Mesothelial cell of epicardium (in vitro differentiated cells): ENCODE measurements around the gene TMEM107. TPM values are rescaled to one million over a fixed set of nuclear protein-coding genes. Genes with fewer than 3 reads are reported as not detected.

ENCODE experiments used
- DNase-seq, 2 experiments: peaks; one replicate each; pipeline ENCODE4 v3.0.0; 2021; ENCODE audit warnings: low spot score in 2 of 2; ENCODE audit not compliant: unreplicated experiment in 2 of 2
- H3K27ac Mint-ChIP-seq: 2 replicates; pipeline ENCODE4 v1.8.0; 2021; ENCODE audit warnings: mixed read lengths
- H3K27me3 Mint-ChIP-seq: 2 replicates; pipeline ENCODE4 v1.8.0; 2021; ENCODE audit warnings: low read depth, mixed read lengths
- H3K36me3 Mint-ChIP-seq: 2 replicates; pipeline ENCODE4 v1.8.0; 2021; ENCODE audit warnings: mixed read lengths
- H3K4me1 Mint-ChIP-seq: 2 replicates; pipeline ENCODE4 v1.8.0; 2021; ENCODE audit warnings: mixed read lengths
- H3K4me3 Mint-ChIP-seq: 2 replicates; pipeline ENCODE4 v1.8.0; 2021; ENCODE audit warnings: mild to moderate bottlenecking, moderate library complexity, mixed read lengths
- H3K9me3 Mint-ChIP-seq: 2 replicates; pipeline ENCODE4 v1.8.0; 2021; ENCODE audit warnings: mixed read lengths
- total RNA-seq: library from RNA; stranded (reverse); gene quantifications from 3 replicates; pipeline ENCODE4 v1.2.1, GENCODE V29; 2021
- TF ChIP-seq, protein P1 (sequence below): fragments of 200-600 bp; sonication (generic); IDR thresholded peaks from one replicate; pipeline ENCODE4 v1.5.0; 2021; ENCODE audit warnings: antibody characterized with exemption; ENCODE audit not compliant: unreplicated experiment

TMEM107 gene
- total RNA-seq, 1 donor from 2014 or later, result 23.2 TPM

GRCh38 chr17:8133941-8134340 lies 42.2 kb downstream of the TMEM107 start:
- no peak overlapping the region for H3K4me3 Mint-ChIP-seq
- TF ChIP-seq, protein P1, sequence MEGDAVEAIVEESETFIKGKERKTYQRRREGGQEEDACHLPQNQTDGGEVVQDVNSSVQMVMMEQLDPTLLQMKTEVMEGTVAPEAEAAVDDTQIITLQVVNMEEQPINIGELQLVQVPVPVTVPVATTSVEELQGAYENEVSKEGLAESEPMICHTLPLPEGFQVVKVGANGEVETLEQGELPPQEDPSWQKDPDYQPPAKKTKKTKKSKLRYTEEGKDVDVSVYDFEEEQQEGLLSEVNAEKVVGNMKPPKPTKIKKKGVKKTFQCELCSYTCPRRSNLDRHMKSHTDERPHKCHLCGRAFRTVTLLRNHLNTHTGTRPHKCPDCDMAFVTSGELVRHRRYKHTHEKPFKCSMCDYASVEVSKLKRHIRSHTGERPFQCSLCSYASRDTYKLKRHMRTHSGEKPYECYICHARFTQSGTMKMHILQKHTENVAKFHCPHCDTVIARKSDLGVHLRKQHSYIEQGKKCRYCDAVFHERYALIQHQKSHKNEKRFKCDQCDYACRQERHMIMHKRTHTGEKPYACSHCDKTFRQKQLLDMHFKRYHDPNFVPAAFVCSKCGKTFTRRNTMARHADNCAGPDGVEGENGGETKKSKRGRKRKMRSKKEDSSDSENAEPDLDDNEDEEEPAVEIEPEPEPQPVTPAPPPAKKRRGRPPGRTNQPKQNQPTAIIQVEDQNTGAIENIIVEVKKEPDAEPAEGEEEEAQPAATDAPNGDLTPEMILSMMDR, result no peak

GRCh38 chr17:8133399-8133798 lies 42.8 kb downstream of the TMEM107 start:
- Mint-ChIP-seq H3K36me3 (no peaks in the 10 kb centered on the region), H3K27me3 (peaks cover 23% of the 10 kb centered on the region), H3K4me3 (no peak overlapping the region), H3K27ac (no peak overlapping the region), H3K9me3 (no peaks in the 10 kb centered on the region), H3K4me1 (no peaks in the 10 kb centered on the region)
- TF ChIP-seq, protein P1, result no peak
- DNase-seq, result no peak

More at GRCh38 chr17:8133941-8134340, 42.2 kb downstream of the TMEM107 start:
- peaks cover 20% of the 10 kb centered on the region for H3K27me3 Mint-ChIP-seq
- H3K4me1 Mint-ChIP-seq, result no peaks in the 10 kb centered on the region
- no peaks in the 10 kb centered on the region for H3K9me3 Mint-ChIP-seq
- no peak for DNase-seq
- no peak overlapping the region for H3K27ac Mint-ChIP-seq
- no peaks in the 10 kb centered on the region for H3K36me3 Mint-ChIP-seq

DNA sequence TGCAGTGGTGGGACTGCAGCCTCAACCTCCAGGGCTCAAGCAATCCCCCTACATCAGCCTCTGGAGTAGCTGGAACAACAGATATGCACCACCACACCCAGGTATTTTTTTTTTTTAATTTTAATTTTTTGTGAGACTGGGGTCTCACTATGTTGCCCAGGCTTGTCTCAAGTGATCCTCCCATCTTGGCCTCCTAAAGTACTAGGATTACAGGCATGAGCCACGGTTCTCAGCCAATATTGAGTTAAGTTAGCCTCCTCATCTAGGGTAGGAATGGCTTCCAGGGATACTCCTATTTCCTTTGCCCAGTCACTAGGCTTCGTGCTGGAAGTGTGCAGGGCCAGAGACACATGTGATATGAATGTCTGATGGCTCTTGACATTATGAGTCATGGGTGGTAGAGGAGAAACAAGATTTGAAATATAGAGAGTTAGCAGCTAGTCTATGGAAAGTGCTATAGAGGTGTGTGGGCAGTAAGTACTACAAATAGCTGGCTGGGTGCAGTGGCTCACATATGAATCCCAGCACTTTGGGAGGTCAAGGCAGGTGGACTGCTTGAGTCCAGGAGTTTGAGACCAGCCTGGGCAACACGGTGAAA lies 44.2 kb downstream of the TMEM107 start:
- TF ChIP-seq, protein P1, result no peak
- H3K4me3 Mint-ChIP-seq, result no peak overlapping the region
- H3K36me3 Mint-ChIP-seq, result no peaks in the 10 kb centered on the region

GRCh38 chr17:8128125-8128784 lies 47.9 kb downstream of the TMEM107 start:
- DNase-seq, result no peak
- no peak overlapping the region for H3K27ac Mint-ChIP-seq
- H3K36me3 Mint-ChIP-seq, result no peaks in the 10 kb centered on the region
- peaks cover 28% of the 10 kb centered on the region for H3K4me1 Mint-ChIP-seq
- H3K27me3 Mint-ChIP-seq, result peaks cover 57% of the 10 kb centered on the region
- no peak overlapping the region for H3K4me3 Mint-ChIP-seq
- TF ChIP-seq, protein P1, result no peak
- no peaks in the 10 kb centered on the region for H3K9me3 Mint-ChIP-seq

More for the DNA sequence above, 44.2 kb downstream of the TMEM107 start:
- no peak overlapping the region for H3K27ac Mint-ChIP-seq
- peaks cover 4% of the 10 kb centered on the region for H3K4me1 Mint-ChIP-seq
- no peak for DNase-seq
- no peaks in the 10 kb centered on the region for H3K9me3 Mint-ChIP-seq
- peaks cover 29% of the 10 kb centered on the region for H3K27me3 Mint-ChIP-seq

- peaks cover 38% of the 10 kb centered on the region for H3K4me1 Mint-ChIP-seq
- peak overlapping the region; percentile 68 for H3K27ac Mint-ChIP-seq
- DNase-seq, result peak in 1 of 2 experiments; percentile 57
- peak overlapping the region; percentile 81 for H3K4me3 Mint-ChIP-seq
- TF ChIP-seq, protein P1, result no peak
- no peaks in the 10 kb centered on the region for H3K9me3 Mint-ChIP-seq
- H3K36me3 Mint-ChIP-seq, result no peaks in the 10 kb centered on the region
- peaks cover 69% of the 10 kb centered on the region for H3K27me3 Mint-ChIP-seq
Observed at GRCh38 chr17:8126491-8127066, 49.6 kb downstream of the TMEM107 start.
